HG02571 (cell line): ENCODE results near the gene FYN.

Experiments
- ATAC-seq: cut with Tn5 transposase; IDR thresholded peaks from one replicate; pipeline ENCODE4 v1.9.1; 2021; ENCODE audit warnings: mild to moderate bottlenecking, moderate library complexity; ENCODE audit not compliant: unreplicated experiment

The FYN gene

GRCh38 chr6:111734068-111735061 is 138.9 kb downstream of the FYN start:
- no peak for ATAC-seq

- ATAC-seq, result no peak
Observed at GRCh38 chr6:111732390-111732789, 140.9 kb downstream of the FYN start.

- ATAC-seq, result no peak
Observed at GRCh38 chr6:111731456-111732195, 141.6 kb downstream of the FYN start.

GRCh38 chr6:111730864-111731263 is 142.4 kb downstream of the FYN start:
- ATAC-seq, result no peak

GRCh38 chr6:111727802-111728201 is 145.4 kb downstream of the FYN start:
- no peak for ATAC-seq

GRCh38 chr6:111727041-111727440 is 146.2 kb downstream of the FYN start:
- no peak for ATAC-seq

GRCh38 chr6:111725446-111726112 is 147.7 kb downstream of the FYN start:
- no peak for ATAC-seq

GRCh38 chr6:111724505-111724904 is 148.7 kb downstream of the FYN start:
- ATAC-seq, result peak; percentile 96

GRCh38 chr6:111724039-111724438 is 149.2 kb downstream of the FYN start:
- peak; percentile 18 for ATAC-seq

- no peak for ATAC-seq
Observed at GRCh38 chr6:111723412-111723970, 149.8 kb downstream of the FYN start.

GRCh38 chr6:111722179-111722731 is 151.0 kb downstream of the FYN start:
- ATAC-seq, result no peak

GRCh38 chr6:111721753-111722154 is 151.5 kb downstream of the FYN start:
- no peak for ATAC-seq

- ATAC-seq, result no peak
Observed at GRCh38 chr6:111720931-111721496, 152.2 kb downstream of the FYN start.

- ATAC-seq, result no peak
Observed at GRCh38 chr6:111718990-111719389, 154.3 kb downstream of the FYN start.

GRCh38 chr6:111718326-111718725 is 154.9 kb downstream of the FYN start:
- no peak for ATAC-seq

- no peak for ATAC-seq
Observed at GRCh38 chr6:111717621-111718020, 155.6 kb downstream of the FYN start.

- no peak for ATAC-seq
Observed at GRCh38 chr6:111716325-111716724, 156.9 kb downstream of the FYN start.

GRCh38 chr6:111715321-111715720 is 157.9 kb downstream of the FYN start:
- ATAC-seq, result no peak

- no peak for ATAC-seq
Observed at GRCh38 chr6:111714416-111715270, 158.6 kb downstream of the FYN start.
